GM12875 (cell line): ENCODE data around the gene STXBP5L.

Experiments
- H3K4me3 ChIP-seq: one replicate; pipeline ENCODE4 v1.5.1; 2011; ENCODE audit warnings: low read depth, low read length, control low read depth
- TF ChIP-seq, protein P1 (sequence below): IDR thresholded peaks from 2 replicates; pipeline ENCODE4 v1.5.1; 2011; ENCODE audit warnings: low read depth, mild to moderate bottlenecking, control low read depth, inconsistent platforms, low read length, moderate library complexity, borderline replicate concordance; ENCODE audit not compliant: insufficient read depth

STXBP5L gene

DNA sequence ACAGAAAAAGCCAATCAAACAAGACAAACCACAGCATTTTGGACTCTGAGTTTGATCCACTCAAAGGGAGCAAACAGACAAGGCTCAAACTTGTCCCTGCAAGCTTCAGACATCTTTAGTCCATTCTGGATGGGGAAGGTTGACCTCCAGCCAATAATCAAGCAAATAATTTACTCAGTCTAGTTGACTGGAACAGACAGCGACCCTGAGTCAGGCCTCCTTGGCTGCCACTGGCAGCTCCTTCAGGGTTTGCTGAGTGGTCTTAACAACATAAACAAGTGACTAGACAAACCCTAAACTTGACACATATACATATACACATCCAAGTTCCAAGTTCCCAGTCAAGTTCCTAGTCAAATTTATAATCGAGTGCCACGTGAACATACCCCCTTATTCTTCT, 323.9 kb downstream of the STXBP5L start:
- TF ChIP-seq, protein P1, sequence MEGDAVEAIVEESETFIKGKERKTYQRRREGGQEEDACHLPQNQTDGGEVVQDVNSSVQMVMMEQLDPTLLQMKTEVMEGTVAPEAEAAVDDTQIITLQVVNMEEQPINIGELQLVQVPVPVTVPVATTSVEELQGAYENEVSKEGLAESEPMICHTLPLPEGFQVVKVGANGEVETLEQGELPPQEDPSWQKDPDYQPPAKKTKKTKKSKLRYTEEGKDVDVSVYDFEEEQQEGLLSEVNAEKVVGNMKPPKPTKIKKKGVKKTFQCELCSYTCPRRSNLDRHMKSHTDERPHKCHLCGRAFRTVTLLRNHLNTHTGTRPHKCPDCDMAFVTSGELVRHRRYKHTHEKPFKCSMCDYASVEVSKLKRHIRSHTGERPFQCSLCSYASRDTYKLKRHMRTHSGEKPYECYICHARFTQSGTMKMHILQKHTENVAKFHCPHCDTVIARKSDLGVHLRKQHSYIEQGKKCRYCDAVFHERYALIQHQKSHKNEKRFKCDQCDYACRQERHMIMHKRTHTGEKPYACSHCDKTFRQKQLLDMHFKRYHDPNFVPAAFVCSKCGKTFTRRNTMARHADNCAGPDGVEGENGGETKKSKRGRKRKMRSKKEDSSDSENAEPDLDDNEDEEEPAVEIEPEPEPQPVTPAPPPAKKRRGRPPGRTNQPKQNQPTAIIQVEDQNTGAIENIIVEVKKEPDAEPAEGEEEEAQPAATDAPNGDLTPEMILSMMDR: no peak

DNA sequence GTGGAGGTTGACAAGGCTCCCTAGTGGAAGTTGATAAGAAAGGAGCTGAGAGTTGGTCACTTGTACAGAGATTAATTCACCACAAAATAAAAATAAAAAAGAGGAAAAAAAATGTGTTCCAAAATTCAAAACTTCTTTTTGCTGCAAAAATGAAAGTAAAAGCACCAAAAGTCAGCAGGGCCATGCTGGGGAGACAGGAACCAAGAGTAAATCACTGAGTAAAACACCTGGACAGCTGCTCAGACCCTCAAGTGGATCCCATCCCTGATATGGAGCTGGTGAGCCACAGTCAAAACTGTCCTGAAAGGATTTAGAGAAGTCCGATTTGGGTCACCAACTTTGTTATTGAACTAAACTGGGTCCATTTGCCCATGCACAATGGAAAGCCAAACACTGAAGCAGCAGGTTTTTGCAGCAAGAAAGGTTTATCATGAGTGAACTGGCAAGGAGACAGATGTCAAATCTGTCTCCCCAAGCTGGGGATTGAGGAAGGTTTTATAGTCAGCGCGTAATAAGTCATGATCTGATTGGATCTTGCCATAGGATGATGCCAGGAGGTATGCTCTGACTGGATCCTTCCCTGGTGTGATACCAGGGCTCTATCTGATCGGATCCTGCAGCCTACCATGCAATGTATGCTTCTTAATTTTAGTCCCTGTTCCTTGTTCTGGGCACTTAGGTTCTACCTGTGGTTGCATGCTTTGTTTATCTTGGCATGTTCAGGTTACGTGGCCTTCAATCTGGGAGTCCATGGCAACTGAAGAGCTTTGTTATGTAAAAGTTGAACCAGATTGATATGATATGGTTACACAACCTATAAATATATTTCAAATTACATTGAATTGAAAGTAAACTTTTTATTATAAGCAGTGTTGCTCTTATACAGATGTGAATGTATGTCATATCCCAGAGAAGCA, 324.6 kb downstream of the STXBP5L start:
- H3K4me3 ChIP-seq: no peak overlapping the region
- TF ChIP-seq, protein P1: no peak

More for the DNA sequence above, 323.9 kb downstream of the STXBP5L start:
- H3K4me3 ChIP-seq: no peak overlapping the region

DNA sequence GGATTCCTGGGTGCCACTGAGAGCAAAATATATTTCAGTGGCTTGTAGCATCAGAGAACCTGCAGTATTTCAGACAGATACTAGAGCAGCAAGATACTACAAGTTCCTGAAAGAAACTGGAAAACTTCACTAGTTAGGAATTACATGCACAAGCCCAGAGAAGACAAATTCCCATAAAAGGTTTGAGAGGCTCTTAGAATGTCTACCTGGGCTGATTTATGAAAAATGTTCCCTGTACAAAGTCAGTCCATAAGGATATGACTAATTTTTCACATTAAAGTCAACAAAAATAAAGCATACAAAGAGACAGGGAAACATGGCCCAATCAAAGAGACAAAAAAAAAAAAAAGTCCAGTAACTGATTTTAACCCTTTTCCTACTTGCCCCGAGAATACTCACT, 335.2 kb downstream of the STXBP5L start:
- TF ChIP-seq, protein P1: no peak
- no peak overlapping the region for H3K4me3 ChIP-seq

DNA sequence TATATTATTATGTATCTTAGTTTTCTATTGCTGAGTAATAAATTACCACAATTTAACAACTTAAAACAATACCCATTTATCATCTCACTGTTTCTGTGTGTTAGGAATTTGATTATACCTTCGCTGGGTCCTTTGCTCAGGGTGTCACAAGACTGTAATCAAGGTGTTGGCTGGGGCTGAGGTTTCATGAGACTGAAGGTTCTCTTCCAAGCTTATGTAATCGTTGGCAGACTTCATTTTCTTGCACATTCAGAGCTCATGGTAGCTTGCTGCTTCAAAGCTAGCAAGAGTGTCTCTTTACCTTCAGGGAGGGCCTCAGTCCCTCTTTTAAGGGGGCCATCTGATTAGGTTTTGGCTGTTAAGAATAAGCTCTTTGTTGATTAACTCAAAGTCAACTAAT, 344.7 kb downstream of the STXBP5L start:
- H3K4me3 ChIP-seq: no peak overlapping the region
- TF ChIP-seq, protein P1: no peak

DNA sequence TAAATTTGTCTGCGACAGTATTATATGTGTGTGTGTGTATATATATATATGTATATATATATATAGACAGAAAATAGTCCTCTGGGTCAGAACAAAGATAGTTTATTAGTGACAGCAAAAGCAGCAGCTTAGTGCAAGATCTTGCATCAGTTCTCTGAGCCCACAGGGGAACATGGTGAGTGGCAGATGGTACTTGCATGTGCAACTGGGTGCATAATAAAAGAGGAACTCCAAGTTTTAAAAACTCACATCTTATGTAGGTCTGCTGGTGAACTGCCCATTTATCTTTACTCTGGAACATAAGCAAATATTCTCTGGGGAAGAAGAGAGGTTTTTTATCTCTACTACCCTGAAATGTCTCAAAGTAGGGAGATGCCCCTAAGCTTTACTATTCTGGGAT, 361.4 kb downstream of the STXBP5L start:
- H3K4me3 ChIP-seq: no peak overlapping the region
- TF ChIP-seq, protein P1: no peak

DNA sequence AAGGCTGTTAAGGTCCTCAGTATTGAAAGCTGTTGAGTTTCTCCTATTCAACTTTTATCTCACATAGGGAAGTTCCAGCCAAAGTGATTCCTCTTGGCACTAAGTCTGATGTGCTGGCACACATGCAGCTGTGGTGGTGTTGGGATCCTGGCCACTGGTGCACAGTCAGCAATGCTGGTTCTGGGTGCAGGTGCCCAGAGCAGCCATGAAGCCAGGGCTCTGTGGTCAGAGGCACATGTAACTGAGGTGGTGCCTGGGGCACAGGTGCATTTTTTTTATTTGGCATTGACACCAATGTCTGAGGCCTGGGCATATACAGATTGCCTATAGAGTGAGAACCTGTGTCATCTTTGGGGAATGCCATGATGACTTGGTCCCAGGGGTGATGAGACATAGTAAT, 366.4 kb downstream of the STXBP5L start:
- H3K4me3 ChIP-seq: no peak overlapping the region
- TF ChIP-seq, protein P1: no peak

DNA sequence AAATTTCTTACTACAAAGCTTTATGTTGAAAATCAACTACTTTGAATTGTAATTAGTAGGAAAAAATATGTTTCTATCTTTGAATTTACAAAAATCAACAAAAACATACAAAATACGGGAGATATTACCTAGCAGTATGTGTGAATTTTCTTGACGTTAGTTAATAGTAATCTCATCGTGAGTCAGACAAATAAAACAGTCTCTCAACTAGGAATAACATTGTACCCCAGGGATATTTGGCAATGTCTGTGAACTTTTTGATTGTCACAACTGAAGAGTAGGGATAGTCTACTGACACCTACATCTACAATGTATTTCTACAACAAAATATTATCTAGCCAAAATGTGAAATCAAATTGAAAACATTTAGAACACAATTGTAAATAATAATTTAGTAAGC, 387.4 kb downstream of the STXBP5L start:
- H3K4me3 ChIP-seq: no peak overlapping the region
- TF ChIP-seq, protein P1: no peak
